Activated CD4-positive, alpha-beta T cell treated with anti-CD3 and anti-CD28 coated beads for 1 hour (primary cell): ENCODE measurements around the gene DYTN.

Source experiments
- DNase-seq: peaks from one replicate; pipeline ENCODE4 v3.0.0-alpha.2; 2020

DYTN gene

GRCh38 chr2:206611191-206611590 lies 107.0 kb downstream of the DYTN start:
- DNase-seq: no peak

GRCh38 chr2:206610451-206610850 lies 107.7 kb downstream of the DYTN start:
- DNase-seq: no peak

- no peak for DNase-seq
Measured at GRCh38 chr2:206603243-206603642, 115.0 kb downstream of the DYTN start.
